ENCODE measurements around the gene HDAC10. TPM values are rescaled to one million over a fixed set of nuclear protein-coding genes. Genes with fewer than 3 reads are reported as not detected.

The HDAC10 gene, protein sequence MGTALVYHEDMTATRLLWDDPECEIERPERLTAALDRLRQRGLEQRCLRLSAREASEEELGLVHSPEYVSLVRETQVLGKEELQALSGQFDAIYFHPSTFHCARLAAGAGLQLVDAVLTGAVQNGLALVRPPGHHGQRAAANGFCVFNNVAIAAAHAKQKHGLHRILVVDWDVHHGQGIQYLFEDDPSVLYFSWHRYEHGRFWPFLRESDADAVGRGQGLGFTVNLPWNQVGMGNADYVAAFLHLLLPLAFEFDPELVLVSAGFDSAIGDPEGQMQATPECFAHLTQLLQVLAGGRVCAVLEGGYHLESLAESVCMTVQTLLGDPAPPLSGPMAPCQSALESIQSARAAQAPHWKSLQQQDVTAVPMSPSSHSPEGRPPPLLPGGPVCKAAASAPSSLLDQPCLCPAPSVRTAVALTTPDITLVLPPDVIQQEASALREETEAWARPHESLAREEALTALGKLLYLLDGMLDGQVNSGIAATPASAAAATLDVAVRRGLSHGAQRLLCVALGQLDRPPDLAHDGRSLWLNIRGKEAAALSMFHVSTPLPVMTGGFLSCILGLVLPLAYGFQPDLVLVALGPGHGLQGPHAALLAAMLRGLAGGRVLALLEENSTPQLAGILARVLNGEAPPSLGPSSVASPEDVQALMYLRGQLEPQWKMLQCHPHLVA
- total RNA-seq = 15.1 and 33.9 TPM in 2 replicates

DNA sequence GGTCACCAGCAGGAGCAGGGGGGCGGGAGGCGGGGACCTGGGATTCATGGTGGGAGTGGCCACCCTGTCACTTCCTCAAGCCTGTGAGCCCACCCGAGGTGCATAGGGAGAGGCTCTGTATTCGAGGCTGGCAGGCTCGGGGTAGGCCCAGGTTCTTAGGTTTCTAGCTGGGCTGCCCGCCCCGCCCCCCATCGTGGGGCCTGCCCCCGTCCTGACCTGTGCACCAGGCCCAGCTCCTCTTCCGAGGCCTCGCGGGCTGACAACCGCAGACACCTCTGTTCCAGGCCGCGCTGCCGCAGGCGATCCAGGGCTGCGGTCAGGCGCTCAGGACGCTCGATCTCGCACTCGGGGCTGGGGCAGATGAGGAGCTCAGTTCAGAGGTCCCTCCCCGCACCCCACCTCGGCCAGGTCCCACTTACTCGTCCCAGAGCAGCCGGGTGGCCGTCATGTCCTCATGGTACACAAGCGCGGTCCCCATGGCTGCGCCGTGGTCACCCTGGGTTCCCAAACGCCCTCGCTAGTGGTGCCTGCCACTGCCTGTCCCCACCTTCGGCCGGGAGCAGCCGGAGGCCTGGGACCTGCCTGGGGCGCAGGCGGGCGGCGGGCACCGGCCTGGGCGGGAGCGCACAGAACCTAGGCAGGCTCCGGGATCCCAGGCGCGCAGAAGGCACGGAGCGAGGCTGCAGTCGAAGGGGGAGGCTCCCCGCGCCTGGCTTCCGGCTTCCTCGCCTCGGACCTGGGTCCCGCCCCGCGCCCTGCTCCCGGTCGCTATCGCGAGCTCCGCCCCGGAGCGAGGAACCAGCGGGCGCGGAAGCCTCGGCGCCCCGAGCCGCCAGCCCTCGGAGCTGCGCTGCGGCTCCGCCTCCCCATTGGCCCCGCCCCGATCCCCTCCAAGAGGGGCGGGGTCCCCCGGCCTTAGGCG, at the start of gene HDAC10:
HDAC10 (minus strand) TSS at position 711 of the 922 bp plus-strand sequence; CDS start at position 478, 233 bp downstream.

DNA sequence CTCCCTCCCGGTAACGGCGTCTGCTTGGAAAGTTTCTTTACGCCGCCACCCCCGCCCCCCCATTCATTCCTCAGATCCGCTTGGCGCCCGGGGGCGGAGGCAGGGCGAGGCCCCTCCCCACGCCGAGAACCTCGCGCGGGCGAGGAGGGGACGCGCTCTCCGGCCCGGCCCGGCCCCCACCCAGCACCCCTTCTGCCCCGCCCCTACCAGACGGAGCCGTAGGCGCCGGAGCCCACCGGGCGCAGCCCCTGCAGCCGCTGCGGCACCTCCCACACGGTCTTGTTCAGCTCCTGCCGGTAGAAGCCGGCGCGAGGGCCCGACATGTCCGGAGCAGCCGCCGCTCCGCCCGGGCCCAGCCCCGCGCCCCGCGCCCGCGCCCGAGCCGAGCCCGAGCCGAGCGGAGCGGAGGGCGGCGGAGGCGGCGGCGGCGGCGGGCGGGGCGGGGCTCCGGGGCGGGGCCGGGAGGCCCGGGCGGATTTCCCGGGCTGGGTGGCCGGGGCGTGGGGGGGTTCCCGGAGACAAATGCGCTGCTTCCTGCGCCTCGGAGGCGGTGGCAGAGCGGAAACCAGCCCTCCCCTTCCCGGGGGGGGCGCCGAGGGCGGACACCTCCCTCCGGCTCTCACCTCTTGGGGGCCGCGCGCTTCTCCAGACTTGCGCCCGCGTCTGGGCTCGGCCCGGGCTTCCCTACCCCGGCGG, 19.1 kb upstream of the HDAC10 start, which contains the start of gene MAPK11:
MAPK11 (minus strand) TSS at position 411 of the 696 bp plus-strand sequence; CDS start at position 323, 88 bp downstream.

DNA sequence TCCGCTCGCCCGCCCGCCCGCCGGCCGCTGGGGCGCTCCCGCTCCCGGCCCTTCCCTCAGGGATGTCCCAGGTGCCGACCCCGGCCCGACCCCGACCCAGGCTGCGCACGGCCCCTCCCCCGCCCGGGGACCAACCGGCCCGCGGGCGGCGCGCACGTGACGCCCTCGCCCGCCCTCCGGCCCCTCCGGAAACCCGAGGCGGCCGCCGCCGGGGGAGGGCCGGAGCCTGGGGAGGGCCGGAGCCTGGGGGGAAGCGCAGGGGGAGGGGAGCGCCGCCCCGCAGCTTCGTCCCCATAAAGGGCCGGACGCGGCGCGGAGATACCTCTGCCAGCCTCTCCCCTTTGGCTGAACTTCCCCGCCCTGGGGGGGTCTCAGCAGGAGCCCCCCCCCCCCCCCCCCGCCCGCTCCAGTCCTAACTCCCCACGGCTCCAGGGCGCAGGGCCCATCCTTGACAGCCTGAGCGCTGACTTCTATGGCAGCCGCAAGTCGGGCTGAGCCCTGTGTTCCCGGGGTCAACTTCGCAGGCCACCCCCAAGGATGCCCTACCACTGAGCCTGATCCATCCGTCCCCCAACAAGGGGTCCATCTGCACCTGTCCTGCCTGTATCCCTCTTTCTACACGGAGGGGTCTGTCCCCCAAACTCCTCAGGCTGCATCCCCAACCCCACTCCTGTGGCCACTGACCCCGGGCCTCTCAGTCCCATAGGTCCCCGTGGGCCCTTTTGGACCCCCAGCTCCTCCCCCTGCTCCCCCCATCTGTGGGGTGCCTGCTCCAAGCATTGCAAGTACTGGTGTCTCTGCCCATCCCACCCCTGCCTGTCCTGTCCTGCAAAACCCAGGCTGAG, 10.8 kb upstream of the HDAC10 start, which contains the start of gene MAPK12:
MAPK12 (minus strand) TSS at position 69 of the 845 bp plus-strand sequence. CDS start 174 bp downstream, outside the sequence.

GRCh38 chr22:50244420-50245213, 6.4 kb downstream of the HDAC10 start, which contains the start of gene TUBGCP6:
TSS of gene TUBGCP6 (minus strand) at chr22:50245023. CDS start at chr22:50244459, 564 bp downstream.

DNA sequence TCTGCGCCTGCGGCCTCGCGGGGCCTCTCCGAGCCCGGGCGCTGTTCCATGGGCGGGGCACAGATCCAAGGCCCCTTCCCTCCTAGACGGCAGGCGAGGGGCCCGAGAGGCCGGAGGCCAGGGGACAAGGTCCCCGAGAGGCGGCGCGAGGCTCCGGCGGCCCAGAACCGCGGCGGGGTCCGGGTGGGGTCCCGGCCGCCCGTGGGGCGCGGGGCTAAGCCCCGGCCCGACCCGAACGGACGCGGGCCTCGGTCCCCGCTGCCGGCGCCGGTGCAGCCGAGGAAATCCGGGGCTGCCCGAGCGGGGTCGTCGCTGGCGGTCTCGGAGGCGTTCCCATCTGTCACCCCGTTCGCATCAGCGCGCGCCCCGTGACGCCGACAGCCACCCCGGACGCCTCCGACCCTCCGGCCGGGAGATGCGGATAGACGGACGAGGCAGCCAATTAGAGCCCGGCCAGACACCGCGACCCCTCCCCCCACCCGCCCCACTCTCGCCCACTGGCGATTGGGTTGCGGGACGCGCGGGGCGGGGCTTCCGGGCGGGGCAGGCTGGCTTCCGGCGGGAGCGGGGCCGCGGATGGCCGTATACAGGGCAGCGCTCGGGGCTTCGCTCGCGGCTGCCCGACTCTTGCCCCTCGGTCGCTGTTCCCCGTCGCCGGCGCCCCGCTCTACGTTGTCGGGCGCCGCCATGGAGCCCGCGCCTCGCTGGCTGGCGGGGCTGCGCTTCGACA, 50.4 kb downstream of the HDAC10 start, which contains the start of gene SELENOO:
SELENOO (plus strand) TSS at position 551 of the 730 bp plus-strand sequence; CDS start at position 577, 26 bp downstream.

Other genes with a start within 250 kb of the HDAC10 start
- not detected in 2 replicates for gene IL17REL, start 238.5 kb downstream of the HDAC10 start, total RNA-seq
- gene TTLL8, start 193.0 kb downstream of the HDAC10 start, total RNA-seq = not detected in 2 replicates
- under 0.01 TPM in 1 of 2 replicates, not detected in the other for gene MLC1, start 165.8 kb downstream of the HDAC10 start, total RNA-seq
- gene MOV10L1, start 161.3 kb downstream of the HDAC10 start, total RNA-seq = 7.9 and 61.9 TPM in 2 replicates
- 0.16 and 1.0 TPM in 2 replicates for gene PANX2, start 80.5 kb downstream of the HDAC10 start, total RNA-seq
- 20.7 and 28.8 TPM in 2 replicates for gene TRABD, start 65.4 kb downstream of the HDAC10 start, total RNA-seq
- gene SELENOO, start 50.3 kb downstream of the HDAC10 start, total RNA-seq = 23.2 and 27.6 TPM in 2 replicates
- 16.4 and 36.6 TPM in 2 replicates for gene TUBGCP6, start 6.2 kb downstream of the HDAC10 start, total RNA-seq
- gene MAPK12, start 10.4 kb upstream of the HDAC10 start, total RNA-seq = 61.7 and 93.9 TPM in 2 replicates
- 27.4 and 31.8 TPM in 2 replicates for gene MAPK11, start 19.1 kb upstream of the HDAC10 start, total RNA-seq
- gene PLXNB2, start 56.4 kb upstream of the HDAC10 start, total RNA-seq = 63.8 and 185 TPM in 2 replicates
- gene DENND6B, start 75.7 kb upstream of the HDAC10 start, total RNA-seq = 2.0 and 2.3 TPM in 2 replicates
- gene PPP6R2, start 92.1 kb upstream of the HDAC10 start, total RNA-seq = 47.9 and 75.4 TPM in 2 replicates
- gene SBF1, start 223.8 kb upstream of the HDAC10 start, total RNA-seq = 33.2 and 63.9 TPM in 2 replicates
- 0.16 and 3.2 TPM in 2 replicates for gene ADM2, start 230.3 kb upstream of the HDAC10 start, total RNA-seq
- gene MIOX, start 235.6 kb upstream of the HDAC10 start, total RNA-seq = not detected in 2 replicates